Esophagus mucosa (tissue), 1 donor: Measurements from ENCODE around the gene CHPF2. TPM values are rescaled to one million over a fixed set of nuclear protein-coding genes. Genes with fewer than 3 reads are reported as not detected.

Experiments
- ATAC-seq: fragments of 200-7000 bp; cut with Tn5 transposase; one replicate; pipeline ENCODE4 v1.9.1; 2020
- total RNA-seq: library from RNA; stranded (reverse); gene quantifications from one replicate; pipeline ENCODE4 v1.2.4, GENCODE V29; 2023
- donor health status: DM: yes; HTN: yes; CAD: no.

Gene CHPF2
- total RNA-seq, 1 donor from 2014 or later = 10.9 TPM

- no peak for ATAC-seq
These were observed 26.6 kb upstream of the CHPF2 start for GRCh38 chr7:151205730-151206129.

GRCh38 chr7:151206914-151207313 lies 25.4 kb upstream of the CHPF2 start:
- no peak for ATAC-seq

GRCh38 chr7:151207315-151207714 lies 25.0 kb upstream of the CHPF2 start:
- no peak for ATAC-seq

- no peak for ATAC-seq
These were observed 24.5 kb upstream of the CHPF2 start for GRCh38 chr7:151207804-151208203.

GRCh38 chr7:151208253-151208862 lies 23.9 kb upstream of the CHPF2 start:
- ATAC-seq = no peak

GRCh38 chr7:151209588-151209987 lies 22.7 kb upstream of the CHPF2 start:
- ATAC-seq = no peak

- ATAC-seq = no peak
These were observed 22.0 kb upstream of the CHPF2 start, which contains the start of gene H2BK1 for GRCh38 chr7:151210087-151210854. Gene H2BK1 (minus strand): TSS chr7:151210488. CDS start chr7:151210318, 170 bp downstream.

GRCh38 chr7:151211155-151211772 lies 21.0 kb upstream of the CHPF2 start:
- no peak for ATAC-seq

GRCh38 chr7:151212626-151213025 lies 19.7 kb upstream of the CHPF2 start:
- no peak for ATAC-seq

- ATAC-seq = no peak
These were observed 18.5 kb upstream of the CHPF2 start for GRCh38 chr7:151213826-151214225.

- no peak for ATAC-seq
These were observed 16.9 kb upstream of the CHPF2 start for GRCh38 chr7:151215396-151215795.

- ATAC-seq = peak; percentile 61
These were observed 14.1 kb upstream of the CHPF2 start for GRCh38 chr7:151218170-151218569.

- no peak for ATAC-seq
These were observed 8.6 kb upstream of the CHPF2 start for GRCh38 chr7:151223728-151224127.

- no peak for ATAC-seq
These were observed 6.3 kb upstream of the CHPF2 start for GRCh38 chr7:151225948-151226510.

GRCh38 chr7:151226560-151226874 lies 5.8 kb upstream of the CHPF2 start:
- ATAC-seq = peak; percentile 7

GRCh38 chr7:151226875-151227782 lies 5.2 kb upstream of the CHPF2 start, which contains the start of gene ABCF2:
Gene ABCF2 (minus strand): TSS chr7:151227205. CDS start chr7:151226458, 747 bp downstream.
- ATAC-seq = peak; percentile 100

GRCh38 chr7:151228024-151228866 lies 4.0 kb upstream of the CHPF2 start:
- no peak for ATAC-seq

- no peak for ATAC-seq
These were observed 3.0 kb upstream of the CHPF2 start for GRCh38 chr7:151229249-151229648.

- ATAC-seq = no peak
These were observed 1.2 kb upstream of the CHPF2 start for GRCh38 chr7:151231080-151231479.

GRCh38 chr7:151232917-151233701 lies 826 bp downstream of the CHPF2 start:
- peak; percentile 62 for ATAC-seq

GRCh38 chr7:151233804-151234203 lies 1.5 kb downstream of the CHPF2 start:
- ATAC-seq = no peak
